Thyroid gland (tissue), 4 donors: ENCODE measurements around the gene FOXP1.

Experiments used
- POLR2A ChIP-seq, 2 donors: fragments of 450-650 bp; IDR thresholded peaks; one replicate each; pipeline ENCODE4 v1.6.1; 2017; ENCODE audit warnings: antibody characterized with exemption in 2 of 2, mild to moderate bottlenecking in 2 of 2, moderate library complexity in 1 of 2
- TF ChIP-seq, protein P1 (sequence below), 6 experiments: fragments of 200-600 bp in 3 of 6; fragments of 450-650 bp in 3 of 6; sonication (generic) in 3 of 6; IDR thresholded peaks; one replicate each; pipeline ENCODE4 v1.5.1; 2016 to 2019; ENCODE audit warnings: antibody characterized with exemption in 6 of 6, mild to moderate bottlenecking in 2 of 6, inconsistent platforms in 1 of 6, moderate library complexity in 1 of 6

DNA sequence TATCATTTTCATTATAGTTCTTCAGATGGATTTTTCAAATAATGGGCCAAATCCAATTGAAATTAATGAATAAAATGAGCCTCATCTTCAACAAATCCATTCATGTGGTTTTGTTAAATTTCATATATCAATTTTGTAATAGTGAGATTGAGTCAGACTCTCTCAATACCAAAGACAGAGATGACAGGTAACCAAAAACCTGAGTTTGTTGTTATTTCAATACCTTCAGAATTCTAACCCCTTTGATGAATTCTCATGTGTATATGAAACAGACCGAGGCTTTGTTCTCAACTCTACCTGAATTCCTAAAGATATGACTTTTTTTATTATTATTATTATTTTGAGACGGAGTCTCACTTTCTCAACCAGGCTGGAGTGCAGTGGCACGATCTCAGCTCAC lies 92.8 kb downstream of the FOXP1 start:
- TF ChIP-seq, protein P1, sequence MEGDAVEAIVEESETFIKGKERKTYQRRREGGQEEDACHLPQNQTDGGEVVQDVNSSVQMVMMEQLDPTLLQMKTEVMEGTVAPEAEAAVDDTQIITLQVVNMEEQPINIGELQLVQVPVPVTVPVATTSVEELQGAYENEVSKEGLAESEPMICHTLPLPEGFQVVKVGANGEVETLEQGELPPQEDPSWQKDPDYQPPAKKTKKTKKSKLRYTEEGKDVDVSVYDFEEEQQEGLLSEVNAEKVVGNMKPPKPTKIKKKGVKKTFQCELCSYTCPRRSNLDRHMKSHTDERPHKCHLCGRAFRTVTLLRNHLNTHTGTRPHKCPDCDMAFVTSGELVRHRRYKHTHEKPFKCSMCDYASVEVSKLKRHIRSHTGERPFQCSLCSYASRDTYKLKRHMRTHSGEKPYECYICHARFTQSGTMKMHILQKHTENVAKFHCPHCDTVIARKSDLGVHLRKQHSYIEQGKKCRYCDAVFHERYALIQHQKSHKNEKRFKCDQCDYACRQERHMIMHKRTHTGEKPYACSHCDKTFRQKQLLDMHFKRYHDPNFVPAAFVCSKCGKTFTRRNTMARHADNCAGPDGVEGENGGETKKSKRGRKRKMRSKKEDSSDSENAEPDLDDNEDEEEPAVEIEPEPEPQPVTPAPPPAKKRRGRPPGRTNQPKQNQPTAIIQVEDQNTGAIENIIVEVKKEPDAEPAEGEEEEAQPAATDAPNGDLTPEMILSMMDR (IDR thresholded peaks at IDR 0.05): no peak
- TF ChIP-seq POLR2A (IDR thresholded peaks at IDR 0.05): no peak
